HG02759 (cell line): Measurements from ENCODE around the gene NBPF4.
"Not testable (repeated sequence)": the region's sequence is repeated elsewhere in the genome, so short reads cannot be mapped to it uniquely, and the experiment has no call there.

Experiments used
- ATAC-seq: cut with Tn5 transposase; IDR thresholded peaks from one replicate; pipeline ENCODE4 v1.9.1; 2021; ENCODE audit warnings: mild to moderate bottlenecking, moderate library complexity; ENCODE audit not compliant: unreplicated experiment

NBPF4 gene

GRCh38 chr1:108243976-108244375 is at the start of gene NBPF4:
Gene NBPF4 (minus strand): TSS chr1:108244076. CDS start chr1:108243761, 315 bp downstream.
- ATAC-seq, result not testable (repeated sequence)

GRCh38 chr1:108282528-108283257 is 38.8 kb upstream of the NBPF4 start:
- not testable (repeated sequence) for ATAC-seq

GRCh38 chr1:108272485-108273327 is 28.8 kb upstream of the NBPF4 start:
- ATAC-seq, result peak; percentile 74

- not testable (repeated sequence) for ATAC-seq
Measured at GRCh38 chr1:108267097-108267496, 23.2 kb upstream of the NBPF4 start.

- not testable (repeated sequence) for ATAC-seq
Measured at GRCh38 chr1:108261967-108262366, 18.1 kb upstream of the NBPF4 start.

- ATAC-seq, result not testable (repeated sequence)
Measured at GRCh38 chr1:108261519-108261918, 17.6 kb upstream of the NBPF4 start.

GRCh38 chr1:108260578-108261259 is 16.8 kb upstream of the NBPF4 start:
- ATAC-seq, result not testable (repeated sequence)

- peak; percentile 82 for ATAC-seq
Measured at GRCh38 chr1:108255426-108255825, 11.6 kb upstream of the NBPF4 start.

- not testable (repeated sequence) for ATAC-seq
Measured at GRCh38 chr1:108239426-108239825, 4.5 kb downstream of the NBPF4 start.

GRCh38 chr1:108235308-108235707 is 8.6 kb downstream of the NBPF4 start:
- ATAC-seq, result not testable (repeated sequence)

GRCh38 chr1:108232183-108232582 is 11.7 kb downstream of the NBPF4 start:
- not testable (repeated sequence) for ATAC-seq

GRCh38 chr1:108229976-108230375 is 13.9 kb downstream of the NBPF4 start:
- ATAC-seq, result not testable (repeated sequence)

- not testable (repeated sequence) for ATAC-seq
Measured at GRCh38 chr1:108227772-108228171, 16.1 kb downstream of the NBPF4 start.

GRCh38 chr1:108226855-108227254 is 17.0 kb downstream of the NBPF4 start:
- not testable (repeated sequence) for ATAC-seq

GRCh38 chr1:108223226-108223625 is 20.6 kb downstream of the NBPF4 start:
- not testable (repeated sequence) for ATAC-seq

GRCh38 chr1:108217515-108218174 is 26.2 kb downstream of the NBPF4 start:
- not testable (repeated sequence) for ATAC-seq

GRCh38 chr1:108217007-108217406 is 26.9 kb downstream of the NBPF4 start:
- ATAC-seq, result not testable (repeated sequence)

GRCh38 chr1:108216028-108216890 is 27.6 kb downstream of the NBPF4 start:
- not testable (repeated sequence) for ATAC-seq

- not testable (repeated sequence) for ATAC-seq
Measured at GRCh38 chr1:108214641-108215465, 29.0 kb downstream of the NBPF4 start.
